Pancreas (tissue), 10 donors: ENCODE data around the gene GET3. TPM values are rescaled to one million over a fixed set of nuclear protein-coding genes. Genes with fewer than 3 reads are reported as not detected.

Experiments used
- ATAC-seq, 4 donors: fragments of 200-7000 bp; cut with Tn5 transposase; one replicate each; pipeline versions ENCODE4 v1.8.0 to v1.9.1; 2020; ENCODE audit warnings: mild to moderate bottlenecking in 4 of 4, moderate library complexity in 4 of 4
- DNase-seq, 6 donors: peaks; one replicate each; pipeline ENCODE4 v3.0.0-alpha.2; 2020
- FAIRE-seq: peaks from 2 replicates; lab custom pipeline; 2012; peaks lifted over from hg19 to GRCh38; lab: Jason Lieb, UNC
- H3K27ac ChIP-seq, 4 donors: fragments of 200-600 bp; sonication (generic); 1 replicate in 3 of 4; 2 replicates in 1 of 4; pipeline versions ENCODE4 v1.5.0 to v1.8.0; 2020
- H3K27me3 ChIP-seq, 4 donors: fragments of 200-600 bp; one replicate each; pipeline ENCODE4 v1.8.0; 2021
- H3K36me3 ChIP-seq, 3 donors: fragments of 200-600 bp; sonication (generic) in 1 of 3; one replicate each; pipeline versions ENCODE4 v1.5.0 to v1.8.0; 2020 to 2021
- H3K4me1 ChIP-seq, 3 donors: fragments of 200-600 bp; one replicate each; pipeline ENCODE4 v1.8.0; 2021
- H3K4me3 ChIP-seq, 4 donors: fragments of 200-600 bp; sonication (generic) in 2 of 4; one replicate each; pipeline versions ENCODE4 v1.5.0 to v1.8.0; 2020 to 2021
- H3K9me3 ChIP-seq, 4 donors: fragments of 200-600 bp; one replicate each; pipeline ENCODE4 v1.8.0; 2021
- WGBS, 2 donors: extraction: QIAGEN DNeasy Blood & Tissue Kit; methylation state at CpG; one replicate each; pipeline ENCODE4 v1.1.7; 2013; 5-methylcytosine and 5-hydroxymethylcytosine counted together
- intact Hi-C, 3 donors: fragments of 100-400 bp; cut with DNase I; formaldehyde crosslinking; loops; one replicate each; pipeline versions ENCODE4 v1.11.1 to v1.14.2; 2022
- polyA plus RNA-seq, 2 donors: library from polyadenylated mRNA; stranded (reverse); fragments of 200-250 nt; gene quantifications; one replicate each; pipeline ENCODE4 v1.2.3, GENCODE V29; 2013
- total RNA-seq, 6 donors: library from RNA; stranded (reverse); fragmentation: NEBNext Ultra II Directional in 4 of 6; extraction: Animal tissue kit (Norgen Biotek cat#: 25700) in 4 of 6; gene quantifications; one replicate each; pipeline versions ENCODE4 v1.2.1 to v1.2.4, GENCODE V29; 2021 to 2023
- TF ChIP-seq, protein P1 (sequence below), 4 donors: fragments of 200-600 bp; sonication (generic) in 3 of 4; IDR thresholded peaks; one replicate each; pipeline versions ENCODE4 v1.5.0 to v1.8.0; 2021; ENCODE audit warnings: antibody characterized with exemption in 4 of 4
- donor health status: healthy with polysubstance abuse.
- donor health status: DM: no; HTN: no; CAD: no; lungs with moderate emphysema.
- donor health status: DM: no; HTN: no; CAD: no.
- donor health status: control.
- donor health status: control.
- donor health status: Bipolar disorder and iron deficiency.
- donor health status: DM: yes; HTN: yes; CAD: no.
- donor health status: DM: no; HTN: no; CAD: no.
- donor health status: DM: no; HTN: no; CAD: no.
- donor health status: DM: yes; HTN: yes; CAD: no.

Gene GET3
- total and polyA plus RNA-seq, 8 donors = 16.6 to 48.2 (median 29.8) TPM

DNA sequence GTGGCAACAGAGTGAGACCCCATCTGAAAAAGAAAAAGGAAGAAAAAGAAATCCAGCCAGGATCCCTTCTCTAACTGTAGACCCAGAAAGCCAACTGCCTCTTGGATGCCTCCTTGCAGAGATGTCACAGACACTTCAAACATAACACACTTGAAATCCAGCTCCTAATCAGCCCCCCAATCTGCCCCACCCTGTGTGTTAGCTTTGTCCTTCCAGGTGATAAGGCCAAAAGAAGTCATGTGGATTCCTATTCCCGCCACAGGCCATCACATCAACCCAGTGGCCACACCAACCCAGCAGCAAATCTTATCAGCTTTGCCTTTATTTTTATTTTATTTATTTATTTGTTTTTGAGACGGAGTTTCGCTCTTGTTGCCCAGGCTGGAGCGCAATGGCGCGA, 22.4 kb downstream of the GET3 start:
- ATAC-seq (no peak), FAIRE-seq (no peak)

DNA sequence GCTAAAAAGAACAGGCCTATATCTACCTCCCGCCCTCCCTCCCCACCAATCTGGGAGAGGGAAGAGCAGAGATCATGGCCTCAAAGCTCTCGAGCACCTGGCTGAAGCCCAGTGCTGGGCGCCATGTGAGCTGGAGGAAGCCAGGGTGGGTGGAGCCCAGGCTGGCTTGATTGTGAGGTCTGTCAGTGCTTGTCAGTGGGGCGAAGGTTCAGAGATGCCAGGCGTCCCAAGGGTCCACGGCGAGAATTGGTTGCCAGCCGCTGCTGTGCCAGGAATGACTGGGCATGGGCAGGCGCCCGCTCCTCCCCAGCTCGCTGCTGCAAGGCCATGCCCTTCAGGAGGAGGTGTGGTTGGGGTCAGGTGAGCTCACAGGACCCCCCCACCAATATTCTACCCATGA, 25.8 kb downstream of the GET3 start:
- H3K4me3 ChIP-seq = no peak overlapping the region
- H3K9me3 ChIP-seq = no peaks in the 10 kb centered on the region
- WGBS, 2 donors = 91 to 93% methylated on average over 11 of the region's 11 CpGs
- FAIRE-seq (no peak), DNase-seq (no peak), ATAC-seq (no peak)
- intact Hi-C loops = loop anchor here in 1 of 3 donors (5.0 kb wide), 2 partner anchors 34 to 79 kb away; no protein-coding TSS in a partner anchor
- H3K36me3 ChIP-seq = peaks cover 0 to 25% (median 19%) of the 10 kb centered on the region in 3 donors
- H3K4me1 ChIP-seq = no peaks in the 10 kb centered on the region
- no peak overlapping the region for H3K27ac ChIP-seq
- H3K27me3 ChIP-seq = no peaks in the 10 kb centered on the region
- TF ChIP-seq, protein P1, sequence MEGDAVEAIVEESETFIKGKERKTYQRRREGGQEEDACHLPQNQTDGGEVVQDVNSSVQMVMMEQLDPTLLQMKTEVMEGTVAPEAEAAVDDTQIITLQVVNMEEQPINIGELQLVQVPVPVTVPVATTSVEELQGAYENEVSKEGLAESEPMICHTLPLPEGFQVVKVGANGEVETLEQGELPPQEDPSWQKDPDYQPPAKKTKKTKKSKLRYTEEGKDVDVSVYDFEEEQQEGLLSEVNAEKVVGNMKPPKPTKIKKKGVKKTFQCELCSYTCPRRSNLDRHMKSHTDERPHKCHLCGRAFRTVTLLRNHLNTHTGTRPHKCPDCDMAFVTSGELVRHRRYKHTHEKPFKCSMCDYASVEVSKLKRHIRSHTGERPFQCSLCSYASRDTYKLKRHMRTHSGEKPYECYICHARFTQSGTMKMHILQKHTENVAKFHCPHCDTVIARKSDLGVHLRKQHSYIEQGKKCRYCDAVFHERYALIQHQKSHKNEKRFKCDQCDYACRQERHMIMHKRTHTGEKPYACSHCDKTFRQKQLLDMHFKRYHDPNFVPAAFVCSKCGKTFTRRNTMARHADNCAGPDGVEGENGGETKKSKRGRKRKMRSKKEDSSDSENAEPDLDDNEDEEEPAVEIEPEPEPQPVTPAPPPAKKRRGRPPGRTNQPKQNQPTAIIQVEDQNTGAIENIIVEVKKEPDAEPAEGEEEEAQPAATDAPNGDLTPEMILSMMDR (IDR thresholded peaks at IDR 0.05) = no peak

More for the DNA sequence above, 22.4 kb downstream of the GET3 start:
- H3K4me3 ChIP-seq = no peak overlapping the region
- 82 to 87% methylated on average over 6 of the region's 6 CpGs for WGBS, 2 donors
- peaks cover 0 to 15% (median 7%) of the 10 kb centered on the region in 3 donors for H3K36me3 ChIP-seq
- DNase-seq = no peak
- TF ChIP-seq, protein P1 (IDR thresholded peaks at IDR 0.05) = no peak
- no peaks in the 10 kb centered on the region for H3K4me1 ChIP-seq
- no peaks in the 10 kb centered on the region for H3K9me3 ChIP-seq
- no peaks in the 10 kb centered on the region for H3K27me3 ChIP-seq
- intact Hi-C loops = loop anchor here in 2 of 3 donors (5.0 to 10.0 kb wide), 3 partner anchors 38 to 85 kb away; no protein-coding TSS in a partner anchor
- H3K27ac ChIP-seq = no peak overlapping the region

DNA sequence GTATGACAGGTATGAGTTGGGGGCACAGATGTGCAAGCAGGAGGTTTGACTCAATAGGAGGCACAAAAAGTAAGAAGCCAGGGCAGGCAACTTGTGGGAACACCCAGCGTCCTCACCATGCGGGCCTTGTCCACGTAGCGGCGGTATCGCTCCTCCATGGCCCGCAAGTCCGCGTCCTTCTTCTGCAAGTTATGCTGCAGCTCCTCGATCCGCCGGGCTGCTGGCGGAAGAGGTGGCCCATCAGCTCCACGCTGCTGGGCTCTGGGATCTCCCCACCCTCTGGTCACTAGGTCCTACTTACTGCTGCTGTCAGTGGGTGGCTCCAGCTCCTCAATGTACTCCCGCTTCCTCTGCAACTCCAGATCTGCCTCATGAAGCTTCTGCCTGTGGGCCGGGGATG, 27.4 kb downstream of the GET3 start:
- DNase-seq (no peak), FAIRE-seq (no peak), ATAC-seq (no peak)
- TF ChIP-seq, protein P1 (IDR thresholded peaks at IDR 0.05) = no peak
- intact Hi-C loops = loop anchor here in 2 of 3 donors (5.0 kb wide), 3 partner anchors 33 to 78 kb away; partner anchors contain the start of genes PRDX2 (in 1 of the 2) and THSD8 (in 1 of the 2)
- H3K4me3 ChIP-seq = no peak overlapping the region
- no peaks in the 10 kb centered on the region for H3K27me3 ChIP-seq
- no peaks in the 10 kb centered on the region for H3K4me1 ChIP-seq
- peaks cover 0 to 36% (median 24%) of the 10 kb centered on the region in 3 donors for H3K36me3 ChIP-seq
- no peaks in the 10 kb centered on the region for H3K9me3 ChIP-seq
- H3K27ac ChIP-seq = no peak overlapping the region
- 97 to 99% methylated on average over 16 of the region's 16 CpGs for WGBS, 2 donors

DNA sequence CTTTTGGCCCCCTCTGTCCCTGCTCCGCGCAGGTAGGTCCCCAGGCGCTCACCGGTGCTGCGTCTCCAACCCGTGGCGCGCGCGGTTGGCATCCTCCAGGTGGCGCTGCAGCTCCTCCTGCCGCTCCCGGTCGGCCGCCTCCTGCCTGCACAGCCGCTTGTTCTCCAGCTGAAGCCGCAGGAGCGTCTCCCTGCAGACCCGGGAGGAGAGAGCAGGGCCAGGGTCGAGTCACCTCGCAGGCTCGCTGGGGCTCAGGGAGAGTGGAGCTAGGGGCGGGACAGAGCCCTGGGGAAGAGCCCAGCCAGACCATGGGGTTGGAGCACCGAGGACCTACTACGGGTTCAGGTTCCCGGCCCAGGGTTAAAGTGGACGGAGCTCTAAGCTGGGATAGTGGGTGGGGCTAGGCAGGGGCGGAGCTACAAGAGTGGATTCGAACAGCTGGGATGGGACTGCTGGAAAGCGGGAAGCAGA, 28.8 kb downstream of the GET3 start:
- intact Hi-C loops = loop anchor here in 1 of 3 donors (5.0 kb wide), 1 partner anchor 36 kb away; the partner anchor contains the start of genes PRDX2 and THSD8
- Histone ChIP-seq H3K27me3 (no peaks in the 10 kb centered on the region), H3K4me1 (no peaks in the 10 kb centered on the region), H3K27ac (no peak overlapping the region), H3K36me3 (peaks cover 0 to 38% (median 25%) of the 10 kb centered on the region in 3 donors), H3K9me3 (no peaks in the 10 kb centered on the region), H3K4me3 (peak overlapping the region in 2 of 4 donors; percentile 20 to 35)
- TF ChIP-seq, protein P1 (IDR thresholded peaks at IDR 0.05) = peak; percentile 38 to 54 (median 52)
- ATAC-seq = peak; percentile 75 to 95 (median 84)
- DNase-seq = peak in 5 of 6 donors; percentile 63 to 91 (median 87)
- WGBS, 2 donors = 44 to 86% methylated on average over 30 of the region's 30 CpGs
- FAIRE-seq = no peak

DNA sequence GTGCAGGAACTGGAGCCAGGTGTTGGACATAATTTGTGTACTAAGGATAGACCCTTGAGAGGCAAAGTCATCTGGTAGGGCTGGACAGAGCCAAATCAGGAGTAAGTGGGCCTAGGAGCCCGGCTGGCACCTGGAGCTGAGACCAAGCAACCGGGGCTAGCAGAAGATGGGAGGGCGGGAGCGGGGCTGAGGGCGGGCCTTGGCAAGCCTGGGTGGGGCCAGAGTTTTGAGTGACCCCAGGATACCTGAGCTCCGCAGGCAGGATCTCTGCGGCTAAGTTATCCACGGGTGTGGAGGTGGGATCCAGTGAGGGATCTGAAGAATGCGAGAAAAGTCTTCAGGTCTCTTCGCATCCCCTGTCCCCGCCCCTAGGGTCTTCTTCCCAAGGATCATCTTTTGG, 29.9 kb downstream of the GET3 start:
- Histone ChIP-seq H3K9me3 (no peaks in the 10 kb centered on the region), H3K4me3 (no peak overlapping the region), H3K36me3 (peaks cover 0 to 38% (median 25%) of the 10 kb centered on the region in 3 donors), H3K4me1 (no peaks in the 10 kb centered on the region), H3K27ac (no peak overlapping the region), H3K27me3 (no peaks in the 10 kb centered on the region)
- ATAC-seq (no peak), FAIRE-seq (no peak), DNase-seq (no peak)
- intact Hi-C loops = loop anchor here in 1 of 3 donors (5.0 kb wide), 1 partner anchor 35 kb away; the partner anchor contains the start of genes PRDX2 and THSD8
- 92 to 97% methylated on average over 11 of the region's 11 CpGs for WGBS, 2 donors
- TF ChIP-seq, protein P1 (IDR thresholded peaks at IDR 0.05) = no peak
